Measurements from ENCODE around the gene DGUOK.

- TF ChIP-seq, protein P1, sequence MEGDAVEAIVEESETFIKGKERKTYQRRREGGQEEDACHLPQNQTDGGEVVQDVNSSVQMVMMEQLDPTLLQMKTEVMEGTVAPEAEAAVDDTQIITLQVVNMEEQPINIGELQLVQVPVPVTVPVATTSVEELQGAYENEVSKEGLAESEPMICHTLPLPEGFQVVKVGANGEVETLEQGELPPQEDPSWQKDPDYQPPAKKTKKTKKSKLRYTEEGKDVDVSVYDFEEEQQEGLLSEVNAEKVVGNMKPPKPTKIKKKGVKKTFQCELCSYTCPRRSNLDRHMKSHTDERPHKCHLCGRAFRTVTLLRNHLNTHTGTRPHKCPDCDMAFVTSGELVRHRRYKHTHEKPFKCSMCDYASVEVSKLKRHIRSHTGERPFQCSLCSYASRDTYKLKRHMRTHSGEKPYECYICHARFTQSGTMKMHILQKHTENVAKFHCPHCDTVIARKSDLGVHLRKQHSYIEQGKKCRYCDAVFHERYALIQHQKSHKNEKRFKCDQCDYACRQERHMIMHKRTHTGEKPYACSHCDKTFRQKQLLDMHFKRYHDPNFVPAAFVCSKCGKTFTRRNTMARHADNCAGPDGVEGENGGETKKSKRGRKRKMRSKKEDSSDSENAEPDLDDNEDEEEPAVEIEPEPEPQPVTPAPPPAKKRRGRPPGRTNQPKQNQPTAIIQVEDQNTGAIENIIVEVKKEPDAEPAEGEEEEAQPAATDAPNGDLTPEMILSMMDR (IDR thresholded peaks at IDR 0.05), result no peak
- TF ChIP-seq POLR2AphosphoS5 (IDR thresholded peaks at IDR 0.05), result no peak
Observed at GRCh38 chr2:73894475-73894850, 32.2 kb upstream of the DGUOK start.

All from prostate gland (tissue), 2 donors.